ENCODE measurements around the gene GALNTL6.
"Not testable (repeated sequence)": the region's sequence is repeated elsewhere in the genome, so short reads cannot be mapped to it uniquely, and the experiment has no call there.

Gene GALNTL6

DNA sequence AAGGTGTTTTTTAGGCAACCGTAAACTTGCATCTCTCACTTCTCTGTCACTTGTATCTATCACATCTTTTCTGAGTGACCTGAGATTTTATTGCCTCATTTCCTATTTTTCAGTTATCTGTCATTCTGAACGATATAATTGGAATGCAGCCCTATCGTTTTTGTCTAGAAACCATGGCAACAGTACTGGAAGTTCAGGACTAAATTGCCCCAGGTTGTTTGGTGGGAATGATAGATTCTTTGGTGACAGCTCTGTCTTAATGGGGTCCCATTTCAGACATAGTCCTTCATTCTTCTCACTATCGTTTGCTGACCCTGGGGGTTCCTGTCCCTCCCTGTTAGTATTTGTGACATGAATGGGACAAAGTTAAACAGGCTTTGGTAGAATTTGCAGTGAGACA, 1087.7 kb downstream of the GALNTL6 start:
- Histone ChIP-seq H3K4me3 (replicated peaks; ENCODE audit: insufficient read depth, low read length) (no peak overlapping the region), H3K27ac (replicated peaks) (no peak overlapping the region), H3K27me3 (ENCODE audit: insufficient read depth, poor library complexity, severe bottlenecking) (no peaks in the 10 kb centered on the region)
- TF ChIP-seq SPI1 (IDR thresholded peaks at IDR 0.05; ENCODE audit: borderline replicate concordance, low read depth), result no peak
- TF ChIP-seq GABPA (IDR thresholded peaks at IDR 0.05; ENCODE audit: low read depth), result no peak
- no peak for TF ChIP-seq POLR2AphosphoS5 (IDR thresholded peaks at IDR 0.05; ENCODE audit: low read depth)
- TF ChIP-seq, protein P1, sequence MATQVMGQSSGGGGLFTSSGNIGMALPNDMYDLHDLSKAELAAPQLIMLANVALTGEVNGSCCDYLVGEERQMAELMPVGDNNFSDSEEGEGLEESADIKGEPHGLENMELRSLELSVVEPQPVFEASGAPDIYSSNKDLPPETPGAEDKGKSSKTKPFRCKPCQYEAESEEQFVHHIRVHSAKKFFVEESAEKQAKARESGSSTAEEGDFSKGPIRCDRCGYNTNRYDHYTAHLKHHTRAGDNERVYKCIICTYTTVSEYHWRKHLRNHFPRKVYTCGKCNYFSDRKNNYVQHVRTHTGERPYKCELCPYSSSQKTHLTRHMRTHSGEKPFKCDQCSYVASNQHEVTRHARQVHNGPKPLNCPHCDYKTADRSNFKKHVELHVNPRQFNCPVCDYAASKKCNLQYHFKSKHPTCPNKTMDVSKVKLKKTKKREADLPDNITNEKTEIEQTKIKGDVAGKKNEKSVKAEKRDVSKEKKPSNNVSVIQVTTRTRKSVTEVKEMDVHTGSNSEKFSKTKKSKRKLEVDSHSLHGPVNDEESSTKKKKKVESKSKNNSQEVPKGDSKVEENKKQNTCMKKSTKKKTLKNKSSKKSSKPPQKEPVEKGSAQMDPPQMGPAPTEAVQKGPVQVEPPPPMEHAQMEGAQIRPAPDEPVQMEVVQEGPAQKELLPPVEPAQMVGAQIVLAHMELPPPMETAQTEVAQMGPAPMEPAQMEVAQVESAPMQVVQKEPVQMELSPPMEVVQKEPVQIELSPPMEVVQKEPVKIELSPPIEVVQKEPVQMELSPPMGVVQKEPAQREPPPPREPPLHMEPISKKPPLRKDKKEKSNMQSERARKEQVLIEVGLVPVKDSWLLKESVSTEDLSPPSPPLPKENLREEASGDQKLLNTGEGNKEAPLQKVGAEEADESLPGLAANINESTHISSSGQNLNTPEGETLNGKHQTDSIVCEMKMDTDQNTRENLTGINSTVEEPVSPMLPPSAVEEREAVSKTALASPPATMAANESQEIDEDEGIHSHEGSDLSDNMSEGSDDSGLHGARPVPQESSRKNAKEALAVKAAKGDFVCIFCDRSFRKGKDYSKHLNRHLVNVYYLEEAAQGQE (IDR thresholded peaks at IDR 0.05; ENCODE audit: insufficient replicate concordance, low read depth), result no peak
- TF ChIP-seq, protein P2, sequence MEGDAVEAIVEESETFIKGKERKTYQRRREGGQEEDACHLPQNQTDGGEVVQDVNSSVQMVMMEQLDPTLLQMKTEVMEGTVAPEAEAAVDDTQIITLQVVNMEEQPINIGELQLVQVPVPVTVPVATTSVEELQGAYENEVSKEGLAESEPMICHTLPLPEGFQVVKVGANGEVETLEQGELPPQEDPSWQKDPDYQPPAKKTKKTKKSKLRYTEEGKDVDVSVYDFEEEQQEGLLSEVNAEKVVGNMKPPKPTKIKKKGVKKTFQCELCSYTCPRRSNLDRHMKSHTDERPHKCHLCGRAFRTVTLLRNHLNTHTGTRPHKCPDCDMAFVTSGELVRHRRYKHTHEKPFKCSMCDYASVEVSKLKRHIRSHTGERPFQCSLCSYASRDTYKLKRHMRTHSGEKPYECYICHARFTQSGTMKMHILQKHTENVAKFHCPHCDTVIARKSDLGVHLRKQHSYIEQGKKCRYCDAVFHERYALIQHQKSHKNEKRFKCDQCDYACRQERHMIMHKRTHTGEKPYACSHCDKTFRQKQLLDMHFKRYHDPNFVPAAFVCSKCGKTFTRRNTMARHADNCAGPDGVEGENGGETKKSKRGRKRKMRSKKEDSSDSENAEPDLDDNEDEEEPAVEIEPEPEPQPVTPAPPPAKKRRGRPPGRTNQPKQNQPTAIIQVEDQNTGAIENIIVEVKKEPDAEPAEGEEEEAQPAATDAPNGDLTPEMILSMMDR (IDR thresholded peaks at IDR 0.05; ENCODE audit: insufficient read depth, low read length), result no peak
- DNase-seq (ENCODE audit: low read depth in 1 of 2, low spot score in 1 of 2), result no peak

DNA sequence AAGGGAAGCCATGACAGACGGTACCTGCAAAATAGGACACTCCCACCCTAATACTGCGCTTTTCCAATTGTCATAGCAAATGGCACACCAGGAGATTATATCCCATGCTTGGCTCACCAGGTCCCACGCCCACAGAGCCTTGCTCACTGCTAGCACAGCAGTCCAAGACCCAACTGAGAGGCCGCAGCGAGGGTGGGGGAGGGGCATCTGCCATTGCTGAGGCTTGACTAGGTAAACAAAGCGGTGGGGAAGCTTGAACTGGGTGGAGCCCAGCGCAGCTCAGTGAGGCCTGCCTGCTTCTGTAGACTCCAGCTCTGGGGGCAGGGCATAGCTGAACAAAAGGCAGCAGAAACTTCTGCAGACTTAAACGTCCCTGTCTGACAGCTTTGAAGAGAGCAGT, 1099.3 kb downstream of the GALNTL6 start:
- not testable (repeated sequence) for DNase-seq (ENCODE audit: low read depth in 1 of 2, low spot score in 1 of 2); H3K27ac ChIP-seq (replicated peaks); H3K27me3 ChIP-seq (ENCODE audit: insufficient read depth, poor library complexity, severe bottlenecking); H3K4me3 ChIP-seq (replicated peaks; ENCODE audit: insufficient read depth, low read length)

DNA sequence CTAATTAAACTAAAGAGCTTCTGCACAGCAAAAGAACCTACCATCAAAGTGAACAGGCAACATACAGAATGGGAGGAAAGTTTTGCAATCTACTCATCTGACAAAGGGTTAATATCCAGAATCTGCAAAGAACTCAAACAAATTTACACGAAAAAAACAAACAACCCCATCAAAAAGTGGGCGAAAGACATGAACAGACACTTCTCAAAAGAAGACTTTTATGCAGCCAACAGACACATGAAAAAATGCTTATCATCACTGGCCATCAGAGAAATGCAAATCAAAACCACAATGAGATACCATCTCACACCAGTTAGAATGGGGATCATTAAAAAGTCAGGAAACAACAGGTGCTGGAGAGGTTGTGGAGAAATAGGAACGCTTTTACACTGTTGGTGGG, 1104.2 kb downstream of the GALNTL6 start:
- DNase-seq (ENCODE audit: low read depth in 1 of 2, low spot score in 1 of 2); H3K4me3 ChIP-seq (replicated peaks; ENCODE audit: insufficient read depth, low read length); H3K27ac ChIP-seq (replicated peaks); H3K27me3 ChIP-seq (ENCODE audit: insufficient read depth, poor library complexity, severe bottlenecking): not testable (repeated sequence)

- no peak overlapping the region for H3K4me3 ChIP-seq (replicated peaks; ENCODE audit: insufficient read depth, low read length)
- TF ChIP-seq, protein P2 (IDR thresholded peaks at IDR 0.05; ENCODE audit: insufficient read depth, low read length), result no peak
- TF ChIP-seq POLR2AphosphoS5 (IDR thresholded peaks at IDR 0.05; ENCODE audit: low read depth) (no peak), GABPA (IDR thresholded peaks at IDR 0.05; ENCODE audit: low read depth) (no peak), SPI1 (IDR thresholded peaks at IDR 0.05; ENCODE audit: borderline replicate concordance, low read depth) (no peak)
- TF ChIP-seq, protein P1 (IDR thresholded peaks at IDR 0.05; ENCODE audit: insufficient replicate concordance, low read depth), result no peak
- H3K27me3 ChIP-seq (ENCODE audit: insufficient read depth, poor library complexity, severe bottlenecking), result no peaks in the 10 kb centered on the region
- DNase-seq (ENCODE audit: low read depth in 1 of 2, low spot score in 1 of 2), result no peak
- no peak overlapping the region for H3K27ac ChIP-seq (replicated peaks)
These were observed 1106.1 kb downstream of the GALNTL6 start for GRCh38 chr4:172919269-172919668.

DNA sequence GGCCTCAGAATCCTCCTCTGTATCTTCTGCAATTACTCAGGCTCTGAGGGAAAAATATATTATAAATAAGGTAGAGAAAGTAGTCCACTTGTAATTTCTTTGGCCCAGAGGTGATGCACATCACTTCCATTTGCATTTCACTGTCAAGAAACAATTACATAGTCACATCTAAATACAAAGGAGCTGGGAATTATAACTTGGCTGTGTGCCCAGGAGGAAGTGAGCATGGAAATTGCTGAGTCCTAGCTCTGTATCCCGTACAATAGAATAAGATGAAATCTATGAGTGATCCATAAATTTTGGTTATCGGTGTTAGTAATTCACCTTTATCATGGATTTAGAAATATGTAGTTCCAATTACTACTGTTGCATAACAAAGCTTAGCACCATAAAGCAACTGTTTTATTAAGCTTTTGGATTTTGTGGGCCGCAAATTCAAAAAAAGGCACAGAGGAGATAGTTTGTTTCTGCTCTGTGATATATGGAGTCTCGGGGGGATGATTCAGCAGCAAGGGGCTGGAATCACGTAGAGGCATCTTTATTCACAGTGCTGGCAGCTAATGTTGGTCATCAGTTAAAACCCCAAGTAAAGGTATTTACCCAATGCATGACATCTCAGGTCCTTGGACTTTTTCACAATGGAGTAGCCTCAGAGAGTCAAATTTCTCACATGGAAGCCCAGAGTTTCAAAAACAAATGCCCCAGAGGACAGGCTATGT, 1114.1 kb downstream of the GALNTL6 start:
- Histone ChIP-seq H3K27ac (replicated peaks) (no peak overlapping the region), H3K27me3 (ENCODE audit: insufficient read depth, poor library complexity, severe bottlenecking) (no peaks in the 10 kb centered on the region), H3K4me3 (replicated peaks; ENCODE audit: insufficient read depth, low read length) (no peak overlapping the region)
- DNase-seq (ENCODE audit: low read depth in 1 of 2, low spot score in 1 of 2), result no peak
- TF ChIP-seq, protein P2 (IDR thresholded peaks at IDR 0.05; ENCODE audit: insufficient read depth, low read length), result no peak
- TF ChIP-seq SPI1 (IDR thresholded peaks at IDR 0.05; ENCODE audit: borderline replicate concordance, low read depth) (no peak), POLR2AphosphoS5 (IDR thresholded peaks at IDR 0.05; ENCODE audit: low read depth) (no peak), GABPA (IDR thresholded peaks at IDR 0.05; ENCODE audit: low read depth) (no peak)
- TF ChIP-seq, protein P1 (IDR thresholded peaks at IDR 0.05; ENCODE audit: insufficient replicate concordance, low read depth), result no peak

Data from HL-60 (cell line).